ENCODE data around the gene KLHL1. TPM values are rescaled to one million over a fixed set of nuclear protein-coding genes. Genes with fewer than 3 reads are reported as not detected.
A peak's percentile ranks its signal among the peaks of the same experiment; 100 is the strongest.
"Not testable (repeated sequence)": the region's sequence is repeated elsewhere in the genome, so short reads cannot be mapped to it uniquely, and the experiment has no call there.

KLHL1 gene
- total RNA-seq (ENCODE audit: unreplicated experiment), result not detected
- long read RNA-seq, result 0 reads

DNA sequence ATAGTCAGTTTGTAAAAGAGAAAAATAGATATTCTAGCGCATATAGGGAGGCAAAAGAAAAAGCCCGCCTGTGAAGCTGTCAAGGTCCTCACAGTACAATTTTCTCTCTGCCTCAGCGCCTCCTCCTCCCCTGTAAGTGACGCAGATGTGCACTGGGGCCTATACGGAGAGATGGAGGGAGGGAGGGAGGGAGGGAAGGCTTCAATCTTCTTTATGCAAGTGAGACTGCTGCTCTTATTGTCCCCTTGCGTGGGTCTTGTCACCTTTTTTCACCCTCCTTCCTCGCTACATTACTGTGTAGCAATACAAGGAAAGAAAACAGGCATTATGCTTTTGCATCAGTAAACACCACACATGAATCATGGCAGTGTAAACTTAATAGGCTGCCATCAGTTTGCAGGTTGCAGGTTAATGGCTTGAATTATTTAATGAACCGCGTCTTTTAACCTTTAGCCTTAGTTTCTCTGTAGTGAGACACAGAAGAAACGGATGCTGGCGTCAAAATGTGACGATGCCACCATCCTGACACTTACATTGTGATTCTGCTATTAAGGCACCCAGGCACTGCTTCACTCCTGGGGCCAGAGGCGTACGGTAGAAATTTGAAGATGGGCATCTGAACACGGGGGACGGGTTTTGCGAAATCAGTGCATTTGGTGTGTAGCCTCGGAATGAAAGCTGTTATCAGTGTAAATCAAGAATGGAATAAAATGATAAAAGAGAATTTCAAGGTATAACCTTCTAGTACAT, at the start of gene KLHL1:
Gene KLHL1, minus strand, starts transcription at position 97 of the 750 bp plus-strand sequence. CDS start 753 bp downstream, outside the sequence.
- Mint-ChIP-seq H3K27me3 (ENCODE audit: unreplicated experiment) (peaks cover 8% of the 10 kb centered on the region), H3K4me1 (ENCODE audit: unreplicated experiment) (no peaks in the 10 kb centered on the region), H3K9me3 (ENCODE audit: unreplicated experiment) (no peaks in the 10 kb centered on the region), H3K27ac (ENCODE audit: unreplicated experiment) (no peak within 1 kb of the TSS), H3K4me3 (ENCODE audit: unreplicated experiment) (peak within 1 kb of the TSS; percentile 85), H3K36me3 (ENCODE audit: low read depth, unreplicated experiment) (peaks cover 3% of the 10 kb centered on the region)
- DNase-seq (ENCODE audit: low spot score), result no peak
- TF ChIP-seq CTCF (IDR thresholded peaks at IDR 0.05; ENCODE audit: unreplicated experiment), result no peak

- H3K27me3 Mint-ChIP-seq (ENCODE audit: unreplicated experiment); DNase-seq (ENCODE audit: low spot score); H3K4me3 Mint-ChIP-seq (ENCODE audit: unreplicated experiment); H3K27ac Mint-ChIP-seq (ENCODE audit: unreplicated experiment); H3K4me1 Mint-ChIP-seq (ENCODE audit: unreplicated experiment); H3K9me3 Mint-ChIP-seq (ENCODE audit: unreplicated experiment); H3K36me3 Mint-ChIP-seq (ENCODE audit: low read depth, unreplicated experiment): not testable (repeated sequence)
Observed at GRCh38 chr13:70142658-70143057, 34.4 kb upstream of the KLHL1 start.

DNA sequence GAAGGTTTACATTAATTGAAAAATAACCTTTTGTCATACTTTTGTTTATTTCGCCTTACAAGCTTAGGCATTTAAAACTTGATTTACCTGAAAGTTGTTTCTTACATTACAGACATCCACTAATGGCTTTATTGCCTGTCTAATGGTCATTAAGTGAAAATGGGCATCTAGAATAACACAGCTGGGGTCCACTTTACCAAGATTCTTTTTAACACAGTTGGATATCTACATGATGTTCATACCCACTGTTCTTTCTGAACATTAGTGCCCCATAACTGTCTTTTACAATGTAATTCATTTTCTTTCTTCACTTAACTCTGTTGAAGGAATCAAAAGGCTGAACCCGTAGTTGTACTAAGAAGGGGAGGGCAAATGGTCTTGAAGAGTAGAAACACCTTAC, 19.8 kb upstream of the KLHL1 start:
- Mint-ChIP-seq H3K36me3 (ENCODE audit: low read depth, unreplicated experiment) (no peaks in the 10 kb centered on the region), H3K27me3 (ENCODE audit: unreplicated experiment) (no peaks in the 10 kb centered on the region), H3K9me3 (ENCODE audit: unreplicated experiment) (no peaks in the 10 kb centered on the region), H3K27ac (ENCODE audit: unreplicated experiment) (no peak overlapping the region), H3K4me1 (ENCODE audit: unreplicated experiment) (no peaks in the 10 kb centered on the region), H3K4me3 (ENCODE audit: unreplicated experiment) (no peak overlapping the region)
- no peak for DNase-seq (ENCODE audit: low spot score)
- TF ChIP-seq CTCF (IDR thresholded peaks at IDR 0.05; ENCODE audit: unreplicated experiment), result no peak

DNA sequence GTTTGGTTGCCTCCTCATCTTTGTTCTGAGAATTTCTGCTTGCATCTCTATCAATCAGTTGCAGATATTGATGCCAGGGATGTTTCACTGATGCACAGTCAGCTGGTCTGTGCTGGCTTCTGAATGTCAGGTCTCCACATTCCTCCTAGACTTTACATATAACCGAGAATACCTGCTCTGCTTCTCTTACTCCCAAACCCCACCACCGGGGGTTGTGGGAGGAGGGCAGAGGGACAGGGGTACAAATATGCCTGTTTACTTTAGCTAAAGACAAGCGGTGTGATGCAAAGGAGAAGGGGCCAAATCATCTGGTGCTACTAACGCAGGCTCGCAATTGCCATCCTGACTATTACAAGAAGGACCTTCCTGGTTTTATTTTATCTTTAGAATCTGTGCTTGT, 17.4 kb upstream of the KLHL1 start:
- no peaks in the 10 kb centered on the region for H3K36me3 Mint-ChIP-seq (ENCODE audit: low read depth, unreplicated experiment)
- no peak for DNase-seq (ENCODE audit: low spot score)
- no peak overlapping the region for H3K4me3 Mint-ChIP-seq (ENCODE audit: unreplicated experiment)
- no peaks in the 10 kb centered on the region for H3K27me3 Mint-ChIP-seq (ENCODE audit: unreplicated experiment)
- no peaks in the 10 kb centered on the region for H3K4me1 Mint-ChIP-seq (ENCODE audit: unreplicated experiment)
- H3K9me3 Mint-ChIP-seq (ENCODE audit: unreplicated experiment), result no peaks in the 10 kb centered on the region
- H3K27ac Mint-ChIP-seq (ENCODE audit: unreplicated experiment), result no peak overlapping the region
- TF ChIP-seq CTCF (IDR thresholded peaks at IDR 0.05; ENCODE audit: unreplicated experiment), result no peak

DNA sequence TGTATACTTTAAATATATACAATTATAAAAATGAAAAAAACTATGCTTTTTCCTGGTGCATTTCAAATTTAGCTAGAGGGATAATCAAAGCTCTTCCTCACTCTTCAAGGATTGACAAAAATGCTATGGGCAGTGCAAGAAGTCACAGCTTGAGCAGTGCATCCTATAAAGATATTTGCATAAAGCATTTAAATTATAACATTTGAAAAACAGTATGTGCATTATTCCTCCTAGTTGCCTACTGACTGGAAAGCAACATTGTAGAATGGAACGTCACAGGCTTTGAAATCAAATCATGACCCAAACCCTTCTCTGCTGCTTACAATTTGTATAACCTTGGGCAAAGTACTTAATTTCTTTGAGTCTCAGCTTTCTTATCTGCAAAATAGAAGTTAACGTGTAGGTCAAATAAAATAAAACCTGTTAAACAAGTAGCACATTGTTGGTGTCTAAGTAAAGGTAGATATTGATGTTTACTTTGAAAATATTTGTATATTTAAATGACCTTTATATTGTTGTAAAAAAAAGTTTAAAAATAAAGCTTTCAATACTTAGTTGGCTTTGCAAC, 9.2 kb upstream of the KLHL1 start:
- Mint-ChIP-seq H3K27me3 (ENCODE audit: unreplicated experiment) (no peaks in the 10 kb centered on the region), H3K27ac (ENCODE audit: unreplicated experiment) (no peak overlapping the region), H3K9me3 (ENCODE audit: unreplicated experiment) (no peaks in the 10 kb centered on the region), H3K4me1 (ENCODE audit: unreplicated experiment) (no peaks in the 10 kb centered on the region), H3K4me3 (ENCODE audit: unreplicated experiment) (no peak overlapping the region), H3K36me3 (ENCODE audit: low read depth, unreplicated experiment) (no peaks in the 10 kb centered on the region)
- no peak for TF ChIP-seq CTCF (IDR thresholded peaks at IDR 0.05; ENCODE audit: unreplicated experiment)
- DNase-seq (ENCODE audit: low spot score), result no peak
